Amniotic epithelial cell (primary cell): ENCODE data around the gene AHCTF1.
"Not testable (repeated sequence)": the region's sequence is repeated elsewhere in the genome, so short reads cannot be mapped to it uniquely, and the experiment has no call there.

Experiments
- DNase-seq: peaks from one replicate; pipeline ENCODE4 v3.0.0-alpha.2; 2010; ENCODE audit warnings: low read depth

The AHCTF1 gene

GRCh38 chr1:246838118-246838456 is 93.7 kb downstream of the AHCTF1 start:
- no peak for DNase-seq

GRCh38 chr1:246837418-246838117 is 94.2 kb downstream of the AHCTF1 start:
- DNase-seq: peak; percentile 39

GRCh38 chr1:246836209-246836966 is 95.4 kb downstream of the AHCTF1 start:
- DNase-seq: peak; percentile 14

- DNase-seq: no peak
These were observed 100.2 kb downstream of the AHCTF1 start for GRCh38 chr1:246831543-246831942.

- peak; percentile 18 for DNase-seq
These were observed 102.9 kb downstream of the AHCTF1 start for GRCh38 chr1:246828818-246829217.

GRCh38 chr1:246827396-246827795 is 104.4 kb downstream of the AHCTF1 start:
- no peak for DNase-seq

GRCh38 chr1:246825557-246826175 is 106.1 kb downstream of the AHCTF1 start:
- no peak for DNase-seq

- no peak for DNase-seq
These were observed 107.2 kb downstream of the AHCTF1 start for GRCh38 chr1:246824541-246824940.

GRCh38 chr1:246822154-246822553 is 109.6 kb downstream of the AHCTF1 start:
- DNase-seq: not testable (repeated sequence)

- no peak for DNase-seq
These were observed 111.1 kb downstream of the AHCTF1 start for GRCh38 chr1:246820666-246821065.

- DNase-seq: peak; percentile 33
These were observed 114.0 kb downstream of the AHCTF1 start for GRCh38 chr1:246817778-246818177.

GRCh38 chr1:246815693-246816270 is 116.0 kb downstream of the AHCTF1 start:
- no peak for DNase-seq

GRCh38 chr1:246814890-246815289 is 116.9 kb downstream of the AHCTF1 start:
- DNase-seq: no peak

GRCh38 chr1:246813325-246813724 is 118.4 kb downstream of the AHCTF1 start:
- not testable (repeated sequence) for DNase-seq

- no peak for DNase-seq
These were observed 119.8 kb downstream of the AHCTF1 start for GRCh38 chr1:246811985-246812384.

- DNase-seq: no peak
These were observed 122.3 kb downstream of the AHCTF1 start for GRCh38 chr1:246809473-246809872.

GRCh38 chr1:246805135-246805716 is 126.5 kb downstream of the AHCTF1 start:
- no peak for DNase-seq

GRCh38 chr1:246803883-246804282 is 127.9 kb downstream of the AHCTF1 start:
- DNase-seq: no peak

- DNase-seq: no peak
These were observed 128.4 kb downstream of the AHCTF1 start for GRCh38 chr1:246803373-246803772.

GRCh38 chr1:246801241-246802020 is 130.3 kb downstream of the AHCTF1 start:
- peak; percentile 16 for DNase-seq

GRCh38 chr1:246800756-246801155 is 131.0 kb downstream of the AHCTF1 start:
- no peak for DNase-seq

- no peak for DNase-seq
These were observed 131.4 kb downstream of the AHCTF1 start for GRCh38 chr1:246800356-246800755.
